Prostate gland (tissue), 2 donors: ENCODE measurements around the gene DGKI.

Source experiments
- POLR2A ChIP-seq: fragments of 450-650 bp; IDR thresholded peaks from one replicate; pipeline ENCODE4 v1.6.1; 2016; ENCODE audit warnings: antibody characterized with exemption, mild to moderate bottlenecking
- TF ChIP-seq, protein P1 (sequence below), 4 experiments: fragments of 200-600 bp in 2 of 4; fragments of 450-650 bp in 2 of 4; sonication (generic) in 2 of 4; IDR thresholded peaks; 1 replicate in 3 of 4; 2 replicates in 1 of 4; pipeline ENCODE4 v1.5.1; 2016 to 2019; ENCODE audit warnings: antibody characterized with exemption in 4 of 4, mild to moderate bottlenecking in 2 of 4, moderate library complexity in 2 of 4

DNA sequence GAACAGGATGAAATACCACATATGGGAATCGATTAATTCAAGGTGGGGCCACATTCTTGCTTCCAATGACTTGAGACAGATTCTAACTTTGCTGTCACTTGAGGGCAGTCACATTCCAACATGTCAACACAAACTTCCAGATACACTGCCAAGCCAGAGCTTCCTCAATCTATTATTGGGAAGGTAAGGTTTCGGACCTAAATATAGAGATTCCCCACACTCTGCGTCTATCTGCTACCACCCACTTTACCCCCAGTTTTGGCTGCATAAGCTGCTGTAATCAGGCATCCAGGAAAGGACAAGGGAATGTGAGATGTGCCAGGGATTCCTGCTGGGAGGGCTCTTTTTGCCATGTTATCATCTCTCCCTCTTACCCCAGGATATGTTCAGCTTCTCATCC is 20.5 kb upstream of the DGKI start:
- TF ChIP-seq POLR2A = no peak
- TF ChIP-seq, protein P1, sequence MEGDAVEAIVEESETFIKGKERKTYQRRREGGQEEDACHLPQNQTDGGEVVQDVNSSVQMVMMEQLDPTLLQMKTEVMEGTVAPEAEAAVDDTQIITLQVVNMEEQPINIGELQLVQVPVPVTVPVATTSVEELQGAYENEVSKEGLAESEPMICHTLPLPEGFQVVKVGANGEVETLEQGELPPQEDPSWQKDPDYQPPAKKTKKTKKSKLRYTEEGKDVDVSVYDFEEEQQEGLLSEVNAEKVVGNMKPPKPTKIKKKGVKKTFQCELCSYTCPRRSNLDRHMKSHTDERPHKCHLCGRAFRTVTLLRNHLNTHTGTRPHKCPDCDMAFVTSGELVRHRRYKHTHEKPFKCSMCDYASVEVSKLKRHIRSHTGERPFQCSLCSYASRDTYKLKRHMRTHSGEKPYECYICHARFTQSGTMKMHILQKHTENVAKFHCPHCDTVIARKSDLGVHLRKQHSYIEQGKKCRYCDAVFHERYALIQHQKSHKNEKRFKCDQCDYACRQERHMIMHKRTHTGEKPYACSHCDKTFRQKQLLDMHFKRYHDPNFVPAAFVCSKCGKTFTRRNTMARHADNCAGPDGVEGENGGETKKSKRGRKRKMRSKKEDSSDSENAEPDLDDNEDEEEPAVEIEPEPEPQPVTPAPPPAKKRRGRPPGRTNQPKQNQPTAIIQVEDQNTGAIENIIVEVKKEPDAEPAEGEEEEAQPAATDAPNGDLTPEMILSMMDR (IDR thresholded peaks at IDR 0.05) = no peak
